Measurements from ENCODE around the gene PADI1. TPM values are rescaled to one million over a fixed set of nuclear protein-coding genes. Genes with fewer than 3 reads are reported as not detected.

The PADI1 gene
- total RNA-seq, 2 donors from 2014 or later: not detected

DNA sequence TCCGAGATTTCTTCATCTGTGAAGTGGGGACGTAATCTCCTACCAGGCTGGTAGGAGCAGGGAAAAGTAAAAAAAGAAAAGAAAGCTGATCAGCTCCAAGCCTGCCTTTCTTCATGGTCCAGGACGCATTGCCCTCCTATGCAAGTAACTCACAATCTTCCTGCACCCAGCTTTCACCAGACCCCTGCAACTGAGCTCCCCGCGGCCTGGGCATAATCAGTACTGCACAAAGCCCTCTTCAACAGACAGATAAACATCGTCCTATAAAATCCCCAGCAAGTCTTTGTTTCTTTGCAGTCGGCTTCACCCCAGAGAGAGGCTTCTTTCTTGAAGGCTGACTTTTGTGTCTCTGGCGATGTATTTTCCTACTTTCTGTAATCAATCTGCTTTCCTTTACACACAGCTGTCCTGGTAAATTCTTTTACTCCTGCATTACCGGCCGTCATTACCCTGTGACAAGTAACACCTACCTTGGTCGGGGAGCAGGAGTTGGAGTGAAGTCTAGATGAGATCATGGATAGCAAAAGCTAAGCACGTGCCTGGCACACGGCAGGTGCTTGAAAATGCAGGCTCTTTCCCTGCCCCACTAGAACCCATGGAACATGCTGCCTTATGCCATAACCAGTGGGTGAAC is 8.3 kb downstream of the PADI1 start:
- Histone ChIP-seq H3K27me3 (no peaks in the 10 kb centered on the region), H3K27ac (peak overlapping the region in 1 of 4 donors; percentile 66), H3K4me3 (no peak overlapping the region), H3K36me3 (replicated peaks in 1 of 2; ENCODE audit: insufficient read depth in 1 of 2, low read depth in 2 of 2) (no peaks in the 10 kb centered on the region), H3K4me1 (peaks cover 12% of the 10 kb centered on the region), H3K9me3 (no peaks in the 10 kb centered on the region)
- ATAC-seq (no peak), DNase-seq (no peak)
- no peak for TF ChIP-seq POLR2A (IDR thresholded peaks at IDR 0.05)
- TF ChIP-seq, protein P1, sequence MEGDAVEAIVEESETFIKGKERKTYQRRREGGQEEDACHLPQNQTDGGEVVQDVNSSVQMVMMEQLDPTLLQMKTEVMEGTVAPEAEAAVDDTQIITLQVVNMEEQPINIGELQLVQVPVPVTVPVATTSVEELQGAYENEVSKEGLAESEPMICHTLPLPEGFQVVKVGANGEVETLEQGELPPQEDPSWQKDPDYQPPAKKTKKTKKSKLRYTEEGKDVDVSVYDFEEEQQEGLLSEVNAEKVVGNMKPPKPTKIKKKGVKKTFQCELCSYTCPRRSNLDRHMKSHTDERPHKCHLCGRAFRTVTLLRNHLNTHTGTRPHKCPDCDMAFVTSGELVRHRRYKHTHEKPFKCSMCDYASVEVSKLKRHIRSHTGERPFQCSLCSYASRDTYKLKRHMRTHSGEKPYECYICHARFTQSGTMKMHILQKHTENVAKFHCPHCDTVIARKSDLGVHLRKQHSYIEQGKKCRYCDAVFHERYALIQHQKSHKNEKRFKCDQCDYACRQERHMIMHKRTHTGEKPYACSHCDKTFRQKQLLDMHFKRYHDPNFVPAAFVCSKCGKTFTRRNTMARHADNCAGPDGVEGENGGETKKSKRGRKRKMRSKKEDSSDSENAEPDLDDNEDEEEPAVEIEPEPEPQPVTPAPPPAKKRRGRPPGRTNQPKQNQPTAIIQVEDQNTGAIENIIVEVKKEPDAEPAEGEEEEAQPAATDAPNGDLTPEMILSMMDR (IDR thresholded peaks at IDR 0.05): no peak
- 60 to 66% methylated on average over 13 of the region's 13 CpGs for WGBS, 2 donors
- intact Hi-C loops (cut with DNase I): no loop called here

DNA sequence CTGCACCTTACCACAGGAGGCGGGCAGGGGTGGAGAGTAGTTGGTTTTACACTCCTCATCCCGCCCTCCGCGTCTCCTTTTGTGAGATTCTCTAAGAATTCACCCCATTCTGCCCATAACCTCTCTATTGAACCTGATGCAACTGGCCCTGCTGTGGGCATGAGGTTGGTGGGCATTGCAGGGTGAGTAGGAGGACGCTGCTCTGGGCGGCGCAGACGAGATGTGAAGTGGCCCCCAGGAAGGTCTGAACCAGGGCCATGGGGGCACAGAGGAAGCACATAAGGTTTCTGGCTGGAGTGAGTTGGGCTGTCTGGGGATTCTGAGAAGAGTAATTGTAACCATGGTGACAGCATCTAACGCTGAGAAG is 8.8 kb downstream of the PADI1 start:
- WGBS, 2 donors: 78 to 83% methylated on average over 9 of the region's 9 CpGs
- Histone ChIP-seq H3K9me3 (no peaks in the 10 kb centered on the region), H3K27ac (no peak overlapping the region), H3K36me3 (replicated peaks in 1 of 2; ENCODE audit: insufficient read depth in 1 of 2, low read depth in 2 of 2) (no peaks in the 10 kb centered on the region), H3K4me1 (peaks cover 12% of the 10 kb centered on the region), H3K4me3 (no peak overlapping the region), H3K27me3 (no peaks in the 10 kb centered on the region)
- intact Hi-C loops (cut with DNase I): no loop called here
- no peak for TF ChIP-seq POLR2A (IDR thresholded peaks at IDR 0.05)
- TF ChIP-seq, protein P1 (IDR thresholded peaks at IDR 0.05): no peak
- DNase-seq (no peak), ATAC-seq (no peak)

DNA sequence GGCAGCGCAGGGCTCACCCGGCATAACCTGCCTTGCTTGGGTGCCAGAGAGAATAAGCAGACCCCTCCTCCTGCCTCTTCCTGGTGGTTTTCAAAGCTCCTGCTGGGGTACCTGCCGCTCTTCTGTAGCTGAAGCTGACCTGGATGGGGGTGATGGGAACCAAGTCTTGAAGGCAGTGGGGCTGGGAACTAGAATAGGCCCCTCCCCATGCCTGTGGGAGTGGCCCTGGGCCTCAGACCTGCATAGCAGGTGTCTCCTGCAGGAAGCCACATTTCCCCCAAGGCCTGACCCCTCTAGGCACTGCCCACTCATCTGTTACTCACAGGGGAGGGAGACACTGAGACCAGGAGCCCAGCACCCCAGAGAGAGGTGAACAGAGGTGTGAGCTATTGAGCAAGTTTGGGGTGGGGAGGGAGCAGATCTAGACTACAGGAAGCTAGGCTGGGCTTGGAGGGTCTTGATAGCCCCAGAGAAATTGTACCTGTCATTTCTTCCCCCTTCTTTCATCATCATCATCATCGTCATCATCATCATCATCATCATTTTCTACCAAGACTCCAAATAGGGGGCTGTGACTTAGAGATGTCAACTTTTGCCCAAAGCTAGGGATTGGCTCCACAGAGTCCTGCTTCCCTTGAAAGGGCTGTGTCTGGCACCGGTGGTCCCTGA is 10.1 kb downstream of the PADI1 start:
- TF ChIP-seq, protein P1 (IDR thresholded peaks at IDR 0.05): no peak

DNA sequence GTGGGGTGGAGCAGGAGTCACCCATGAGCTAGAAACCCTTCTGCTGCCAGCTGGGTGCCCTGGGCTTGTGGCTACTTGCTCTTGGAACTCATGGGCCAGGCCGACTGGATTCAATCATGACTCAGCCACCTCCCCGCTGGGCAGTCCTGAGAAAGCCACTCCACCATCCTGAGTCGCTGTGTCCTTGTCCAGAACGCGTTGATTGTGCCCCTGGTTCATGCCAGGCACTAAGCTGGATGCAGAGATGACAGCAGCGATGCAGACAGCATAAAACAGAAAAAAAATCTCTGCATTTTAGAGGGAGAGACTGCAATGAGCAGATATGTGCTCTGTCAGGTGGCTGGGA is 10.6 kb downstream of the PADI1 start:
- no peak overlapping the region for H3K27ac ChIP-seq
- TF ChIP-seq, protein P1 (IDR thresholded peaks at IDR 0.05): no peak
- no peak for TF ChIP-seq POLR2A (IDR thresholded peaks at IDR 0.05)
- intact Hi-C loops (cut with DNase I): no loop called here
- no peaks in the 10 kb centered on the region for H3K9me3 ChIP-seq
- H3K27me3 ChIP-seq: no peaks in the 10 kb centered on the region
- DNase-seq (no peak), ATAC-seq (no peak)
- H3K4me3 ChIP-seq: no peak overlapping the region
- H3K36me3 ChIP-seq (replicated peaks in 1 of 2; ENCODE audit: insufficient read depth in 1 of 2, low read depth in 2 of 2): no peaks in the 10 kb centered on the region
- 64 to 72% methylated on average over 5 to 6 of the region's 6 CpGs for WGBS, 2 donors
- peaks cover 12% of the 10 kb centered on the region for H3K4me1 ChIP-seq

More for the DNA sequence above, 10.1 kb downstream of the PADI1 start:
- ATAC-seq (no peak), DNase-seq (no peak)
- Histone ChIP-seq H3K36me3 (replicated peaks in 1 of 2; ENCODE audit: insufficient read depth in 1 of 2, low read depth in 2 of 2) (no peaks in the 10 kb centered on the region), H3K27ac (no peak overlapping the region), H3K9me3 (no peaks in the 10 kb centered on the region), H3K4me1 (peaks cover 12% of the 10 kb centered on the region), H3K4me3 (no peak overlapping the region), H3K27me3 (no peaks in the 10 kb centered on the region)
- intact Hi-C loops (cut with DNase I): no loop called here
- 72 to 92% methylated on average over 5 of the region's 5 CpGs for WGBS, 2 donors

DNA sequence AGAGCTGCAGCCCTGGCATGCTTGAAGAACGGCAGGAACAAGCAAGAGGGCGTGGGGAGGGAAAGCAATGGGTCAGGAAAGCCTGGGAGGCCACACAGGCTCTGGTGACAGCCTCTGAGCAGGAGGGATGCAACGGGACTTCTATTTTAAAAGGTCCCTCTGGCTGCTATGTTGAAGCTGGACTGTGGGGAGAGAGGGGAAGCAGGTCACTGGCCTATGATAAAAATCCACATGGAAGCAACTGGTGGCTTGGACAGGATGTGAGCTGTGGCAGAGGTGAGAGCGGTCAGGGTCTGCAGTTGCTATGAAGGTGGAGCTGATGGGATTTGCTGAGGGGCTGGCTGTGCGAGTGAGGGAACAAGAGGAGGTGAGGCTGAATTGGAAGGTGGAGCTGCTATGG is 11.2 kb downstream of the PADI1 start:
- H3K27ac ChIP-seq: no peak overlapping the region
- DNase-seq: no peak
- no peaks in the 10 kb centered on the region for H3K9me3 ChIP-seq
- ATAC-seq: no peak
- intact Hi-C loops (cut with DNase I): no loop called here
- H3K36me3 ChIP-seq (replicated peaks in 1 of 2; ENCODE audit: insufficient read depth in 1 of 2, low read depth in 2 of 2): no peaks in the 10 kb centered on the region
- WGBS, 2 donors: 48 to 63% methylated on average over 5 of the region's 5 CpGs
- H3K27me3 ChIP-seq: no peaks in the 10 kb centered on the region
- peaks cover 12% of the 10 kb centered on the region for H3K4me1 ChIP-seq
- no peak overlapping the region for H3K4me3 ChIP-seq
- TF ChIP-seq, protein P1 (IDR thresholded peaks at IDR 0.05): no peak
- no peak for TF ChIP-seq POLR2A (IDR thresholded peaks at IDR 0.05)

Measured in body of pancreas (tissue), 4 donors.